Measurements from ENCODE around the gene REEP5.

REEP5 gene

DNA sequence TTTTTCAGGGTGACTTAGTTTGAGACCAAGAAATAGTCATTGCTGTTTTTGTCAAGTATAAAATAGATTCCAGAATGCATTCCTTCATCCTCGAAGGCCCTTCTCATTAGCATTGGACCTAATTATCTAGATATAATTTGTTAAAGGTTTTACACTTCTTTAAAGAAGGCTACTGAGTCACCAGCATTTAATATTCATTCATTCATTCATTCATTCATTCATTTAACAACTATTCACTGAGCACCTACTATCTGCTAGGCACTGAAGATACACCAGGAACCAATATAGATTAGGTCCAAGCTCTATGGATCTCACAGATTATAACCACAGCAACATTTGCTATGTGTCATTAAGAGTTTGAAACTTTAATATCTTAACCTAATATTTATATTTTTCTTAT, 11.1 kb upstream of the REEP5 start:
- Histone ChIP-seq H3K9ac (ENCODE audit: low read length) (no peak overlapping the region), H3K4me2 (ENCODE audit: low read depth, low read length) (no peak overlapping the region)
- no peak for DNase-seq

DNA sequence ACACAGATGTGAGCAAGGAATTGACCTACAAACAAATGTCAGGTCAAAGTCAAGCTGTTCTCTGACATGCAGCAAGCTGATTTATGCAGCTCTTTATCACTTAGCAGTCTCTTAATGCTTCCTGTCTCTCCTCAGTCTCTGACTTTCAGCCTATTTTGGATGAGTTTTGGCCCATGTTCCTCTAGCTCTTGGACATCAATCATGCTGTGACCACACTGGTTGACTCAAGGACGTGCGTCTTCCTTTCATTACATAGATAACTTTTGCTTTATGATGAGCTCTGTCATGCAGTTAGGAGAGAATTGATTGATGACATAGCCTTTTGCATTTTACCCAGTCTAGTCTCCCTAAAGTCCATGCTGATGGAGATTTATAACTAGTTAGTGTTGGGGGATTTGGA, 9.4 kb upstream of the REEP5 start:
- H3K9me2 ChIP-seq (replicated peaks; ENCODE audit: insufficient read depth, low read length), result no peaks in the 10 kb centered on the region
- H3K79me2 ChIP-seq (ENCODE audit: low read length), result peaks cover 15% of the 10 kb centered on the region
- no peaks in the 10 kb centered on the region for H3K36me3 ChIP-seq (replicated peaks; ENCODE audit: insufficient read depth, low read length)
- H4K20me1 ChIP-seq (ENCODE audit: insufficient read depth, low read length), result no peaks in the 10 kb centered on the region
- H3K27me3 ChIP-seq (replicated peaks; ENCODE audit: insufficient read depth, low read length), result no peaks in the 10 kb centered on the region
- peaks cover 37% of the 10 kb centered on the region for H3K4me1 ChIP-seq (ENCODE audit: low read length)
- H3K27ac ChIP-seq (ENCODE audit: low read length), result no peak overlapping the region
- no peak overlapping the region for H3K4me2 ChIP-seq (ENCODE audit: low read depth, low read length)
- H2AFZ ChIP-seq (ENCODE audit: low read length), result no peak overlapping the region
- H3F3A ChIP-seq (ENCODE audit: insufficient read depth, low read length), result peaks cover 31% of the 10 kb centered on the region
- TF ChIP-seq EZH2 (optimal IDR thresholded peaks at IDR 0.05; ENCODE audit: low read depth, low read length), result no peak
- TF ChIP-seq, protein P1, sequence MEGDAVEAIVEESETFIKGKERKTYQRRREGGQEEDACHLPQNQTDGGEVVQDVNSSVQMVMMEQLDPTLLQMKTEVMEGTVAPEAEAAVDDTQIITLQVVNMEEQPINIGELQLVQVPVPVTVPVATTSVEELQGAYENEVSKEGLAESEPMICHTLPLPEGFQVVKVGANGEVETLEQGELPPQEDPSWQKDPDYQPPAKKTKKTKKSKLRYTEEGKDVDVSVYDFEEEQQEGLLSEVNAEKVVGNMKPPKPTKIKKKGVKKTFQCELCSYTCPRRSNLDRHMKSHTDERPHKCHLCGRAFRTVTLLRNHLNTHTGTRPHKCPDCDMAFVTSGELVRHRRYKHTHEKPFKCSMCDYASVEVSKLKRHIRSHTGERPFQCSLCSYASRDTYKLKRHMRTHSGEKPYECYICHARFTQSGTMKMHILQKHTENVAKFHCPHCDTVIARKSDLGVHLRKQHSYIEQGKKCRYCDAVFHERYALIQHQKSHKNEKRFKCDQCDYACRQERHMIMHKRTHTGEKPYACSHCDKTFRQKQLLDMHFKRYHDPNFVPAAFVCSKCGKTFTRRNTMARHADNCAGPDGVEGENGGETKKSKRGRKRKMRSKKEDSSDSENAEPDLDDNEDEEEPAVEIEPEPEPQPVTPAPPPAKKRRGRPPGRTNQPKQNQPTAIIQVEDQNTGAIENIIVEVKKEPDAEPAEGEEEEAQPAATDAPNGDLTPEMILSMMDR (IDR thresholded peaks at IDR 0.05; ENCODE audit: low read length), result no peak
- no peak for TF ChIP-seq EZH2phosphoT487 (IDR thresholded peaks at IDR 0.05; ENCODE audit: low read length)
- no peak overlapping the region for H3K9ac ChIP-seq (ENCODE audit: low read length)
- H3K9me3 ChIP-seq (replicated peaks; ENCODE audit: insufficient read depth, low read length), result no peaks in the 10 kb centered on the region
- no peak overlapping the region for H3K4me3 ChIP-seq (ENCODE audit: low read length)
- DNase-seq, result no peak

More for the DNA sequence above, 11.1 kb upstream of the REEP5 start:
- Histone ChIP-seq H3F3A (ENCODE audit: insufficient read depth, low read length) (peaks cover 29% of the 10 kb centered on the region), H3K36me3 (replicated peaks; ENCODE audit: insufficient read depth, low read length) (no peaks in the 10 kb centered on the region), H3K79me2 (ENCODE audit: low read length) (peaks cover 3% of the 10 kb centered on the region; the same call in 1 of the 2 replicates), H4K20me1 (ENCODE audit: insufficient read depth, low read length) (no peaks in the 10 kb centered on the region), H3K4me3 (ENCODE audit: low read length) (no peak overlapping the region), H3K9me2 (replicated peaks; ENCODE audit: insufficient read depth, low read length) (no peaks in the 10 kb centered on the region), H3K4me1 (ENCODE audit: low read length) (peaks cover 24% of the 10 kb centered on the region), H2AFZ (ENCODE audit: low read length) (no peak overlapping the region), H3K27ac (ENCODE audit: low read length) (no peak overlapping the region), H3K27me3 (replicated peaks; ENCODE audit: insufficient read depth, low read length) (no peaks in the 10 kb centered on the region), H3K9me3 (replicated peaks; ENCODE audit: insufficient read depth, low read length) (no peaks in the 10 kb centered on the region)
- TF ChIP-seq EZH2phosphoT487 (IDR thresholded peaks at IDR 0.05; ENCODE audit: low read length), result no peak
- TF ChIP-seq EZH2 (optimal IDR thresholded peaks at IDR 0.05; ENCODE audit: low read depth, low read length), result no peak
- TF ChIP-seq, protein P1 (IDR thresholded peaks at IDR 0.05; ENCODE audit: low read length), result no peak

DNA sequence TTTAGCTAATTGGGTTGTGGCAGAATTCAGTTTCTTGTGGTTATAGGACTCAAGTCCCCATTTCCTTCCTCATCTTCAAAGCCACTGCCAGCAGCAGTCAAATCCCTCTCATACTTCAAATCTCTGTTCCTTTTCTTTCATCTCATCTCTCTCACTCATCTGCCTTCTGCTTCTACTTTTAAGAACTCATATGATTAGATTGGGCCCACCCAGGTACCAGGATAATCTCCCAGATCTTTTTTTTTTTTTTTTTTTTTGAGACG, 8.0 kb upstream of the REEP5 start:
- no peak overlapping the region for H3K4me3 ChIP-seq (ENCODE audit: low read length)
- peaks cover 37% of the 10 kb centered on the region for H3K4me1 ChIP-seq (ENCODE audit: low read length)
- H3K9me3 ChIP-seq (replicated peaks; ENCODE audit: insufficient read depth, low read length), result no peaks in the 10 kb centered on the region
- H2AFZ ChIP-seq (ENCODE audit: low read length), result no peak overlapping the region
- peak overlapping the region; percentile 78; the same call in 1 of the 2 replicates for H3K9ac ChIP-seq (ENCODE audit: low read length)
- H3K9me2 ChIP-seq (replicated peaks; ENCODE audit: insufficient read depth, low read length), result no peaks in the 10 kb centered on the region
- TF ChIP-seq, protein P1 (IDR thresholded peaks at IDR 0.05; ENCODE audit: low read length), result no peak
- TF ChIP-seq EZH2phosphoT487 (IDR thresholded peaks at IDR 0.05; ENCODE audit: low read length), result no peak
- TF ChIP-seq EZH2 (optimal IDR thresholded peaks at IDR 0.05; ENCODE audit: low read depth, low read length), result no peak
- no peaks in the 10 kb centered on the region for H3K27me3 ChIP-seq (replicated peaks; ENCODE audit: insufficient read depth, low read length)
- peak overlapping the region; percentile 98 for H3K4me2 ChIP-seq (ENCODE audit: low read depth, low read length)
- H3K27ac ChIP-seq (ENCODE audit: low read length), result peak overlapping the region; percentile 92
- DNase-seq, result peak; percentile 87
- H4K20me1 ChIP-seq (ENCODE audit: insufficient read depth, low read length), result no peaks in the 10 kb centered on the region
- no peaks in the 10 kb centered on the region for H3K36me3 ChIP-seq (replicated peaks; ENCODE audit: insufficient read depth, low read length)
- H3K79me2 ChIP-seq (ENCODE audit: low read length), result peaks cover 18% of the 10 kb centered on the region
- H3F3A ChIP-seq (ENCODE audit: insufficient read depth, low read length), result peaks cover 31% of the 10 kb centered on the region

All from MM.1S (cell line).